ENCODE measurements around the gene TYRP1.

TYRP1 gene

DNA sequence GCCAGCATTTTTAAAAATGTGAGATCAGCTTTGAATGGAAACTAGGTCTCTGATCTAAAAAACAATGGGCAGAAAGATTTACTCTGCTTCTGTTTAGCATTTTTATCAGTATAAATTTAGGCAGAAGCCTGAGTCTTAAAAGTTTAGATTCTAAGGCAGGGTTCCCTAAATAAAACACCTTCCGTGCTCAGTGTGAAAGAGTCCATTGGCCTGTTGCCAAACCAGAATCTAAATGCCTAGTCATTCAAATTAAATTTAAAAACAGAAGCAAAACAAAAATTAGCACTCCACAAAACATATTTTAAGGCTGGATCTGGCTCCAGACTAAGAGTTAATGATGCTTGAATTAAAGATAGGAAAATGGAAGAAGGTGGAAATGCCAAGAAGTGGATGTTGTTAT lies 4.5 kb downstream of the TYRP1 start:
- DNase-seq = no peak

DNA sequence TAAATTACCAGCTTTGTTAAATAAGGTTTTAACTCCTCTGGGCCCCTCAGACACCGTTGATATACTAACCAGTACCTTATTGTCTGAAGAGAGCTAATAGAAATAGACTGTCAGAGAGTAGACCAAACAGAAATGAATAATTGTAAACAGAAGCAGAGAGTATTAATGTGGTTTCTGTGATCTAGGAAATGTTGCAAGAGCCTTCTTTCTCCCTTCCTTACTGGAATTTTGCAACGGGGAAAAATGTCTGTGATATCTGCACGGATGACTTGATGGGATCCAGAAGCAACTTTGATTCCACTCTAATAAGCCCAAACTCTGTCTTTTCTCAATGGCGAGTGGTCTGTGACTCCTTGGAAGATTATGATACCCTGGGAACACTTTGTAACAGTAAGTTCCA lies 5.1 kb downstream of the TYRP1 start:
- no peak for DNase-seq

DNA sequence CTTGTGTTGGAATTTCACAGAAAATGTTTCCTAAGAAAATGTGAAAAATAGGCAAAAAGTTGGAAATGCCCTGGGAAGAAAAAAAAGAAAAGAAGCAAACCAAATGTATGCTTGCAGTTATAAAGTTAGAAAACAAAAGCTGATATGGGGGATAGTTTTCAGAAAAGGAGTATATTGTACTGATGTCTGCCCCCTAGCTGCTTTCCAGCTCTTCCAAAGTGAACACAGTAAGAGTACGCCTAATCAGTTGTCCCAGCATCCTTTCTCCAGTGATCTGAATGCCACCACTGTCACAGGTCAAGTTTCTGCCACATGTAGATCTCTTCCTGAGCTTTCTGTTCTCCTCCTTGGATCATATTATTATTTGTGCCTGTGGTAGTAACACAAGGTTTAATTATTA lies 5.8 kb downstream of the TYRP1 start:
- DNase-seq = no peak

DNA sequence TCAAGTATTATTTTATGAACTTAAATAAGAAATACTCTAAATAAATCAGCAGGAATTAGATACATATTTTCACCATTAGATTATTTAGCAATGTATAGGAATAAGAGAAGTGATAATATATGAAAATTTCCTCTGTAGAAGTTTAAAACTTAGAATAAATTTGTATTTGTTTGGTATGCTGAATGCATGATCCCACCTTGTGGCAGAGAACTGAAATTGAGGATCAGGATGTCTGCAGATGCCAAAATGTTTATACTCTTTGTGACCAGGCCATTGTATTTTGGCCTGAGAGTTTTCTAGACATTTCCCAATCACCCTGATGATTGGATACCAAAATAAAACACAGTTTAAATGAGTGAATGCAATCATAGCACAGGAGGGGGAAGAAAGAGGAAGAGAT lies 6.3 kb downstream of the TYRP1 start:
- DNase-seq = no peak

DNA sequence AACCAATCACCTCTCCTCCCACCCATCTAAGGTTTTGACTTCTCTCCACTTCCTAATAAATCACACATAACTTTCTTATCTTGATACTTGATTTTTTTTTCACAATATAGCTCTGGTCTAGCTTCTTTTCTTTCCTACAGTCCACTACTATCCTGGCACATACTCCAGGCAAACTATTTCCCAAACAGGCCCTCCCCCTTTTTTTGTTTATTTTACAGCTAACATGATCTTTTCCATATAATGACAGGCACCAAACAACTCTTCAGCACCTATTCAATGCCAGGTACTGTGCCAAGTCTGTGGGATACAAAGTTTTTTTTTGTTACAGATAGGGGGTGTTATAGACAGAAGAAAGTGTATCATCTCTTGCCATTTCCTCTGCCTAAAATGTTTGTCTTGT lies 7.9 kb downstream of the TYRP1 start:
- no peak for DNase-seq

DNA sequence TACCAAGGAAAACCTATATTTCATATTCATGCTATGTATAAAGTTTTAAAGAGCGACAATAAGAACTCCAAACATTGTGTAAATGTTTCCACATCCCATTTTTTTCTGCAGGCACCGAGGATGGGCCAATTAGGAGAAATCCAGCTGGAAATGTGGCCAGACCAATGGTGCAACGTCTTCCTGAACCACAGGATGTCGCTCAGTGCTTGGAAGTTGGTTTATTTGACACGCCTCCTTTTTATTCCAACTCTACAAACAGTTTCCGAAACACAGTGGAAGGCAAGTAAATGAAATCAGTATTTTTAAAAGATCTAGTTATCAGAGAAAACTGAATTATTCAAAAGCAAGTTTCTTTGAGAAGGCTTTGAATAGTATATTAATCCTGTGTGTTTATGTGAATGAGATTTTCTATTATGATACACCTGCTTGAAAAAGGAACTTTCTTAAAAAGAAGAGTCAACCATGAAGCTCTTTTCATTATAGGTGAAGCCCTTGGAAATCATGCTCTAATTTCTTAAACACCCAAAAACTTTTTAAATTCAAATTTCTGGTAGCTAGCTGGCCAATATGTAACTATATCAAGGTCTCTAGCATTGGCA lies 9.1 kb downstream of the TYRP1 start:
- peak; percentile 24 for DNase-seq

DNA sequence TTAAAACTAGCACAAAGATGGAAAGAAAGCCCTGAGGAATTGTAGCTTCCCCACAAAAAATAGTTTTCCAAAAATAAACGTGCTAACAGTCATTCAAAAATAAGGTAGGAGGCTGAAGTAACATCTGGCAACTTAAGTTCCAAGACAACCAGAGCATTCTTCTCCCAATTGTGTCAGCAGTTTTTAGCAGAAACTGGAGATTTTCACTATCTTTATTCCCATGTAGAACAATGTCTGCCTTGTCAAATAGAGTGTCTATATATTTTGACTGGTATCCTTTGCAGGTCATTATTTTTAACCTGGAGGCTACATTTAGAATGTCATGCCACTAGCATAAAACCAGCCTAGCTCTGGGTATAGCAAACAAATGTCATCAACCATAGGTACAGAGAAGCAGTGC lies 10.8 kb downstream of the TYRP1 start:
- DNase-seq = no peak

DNA sequence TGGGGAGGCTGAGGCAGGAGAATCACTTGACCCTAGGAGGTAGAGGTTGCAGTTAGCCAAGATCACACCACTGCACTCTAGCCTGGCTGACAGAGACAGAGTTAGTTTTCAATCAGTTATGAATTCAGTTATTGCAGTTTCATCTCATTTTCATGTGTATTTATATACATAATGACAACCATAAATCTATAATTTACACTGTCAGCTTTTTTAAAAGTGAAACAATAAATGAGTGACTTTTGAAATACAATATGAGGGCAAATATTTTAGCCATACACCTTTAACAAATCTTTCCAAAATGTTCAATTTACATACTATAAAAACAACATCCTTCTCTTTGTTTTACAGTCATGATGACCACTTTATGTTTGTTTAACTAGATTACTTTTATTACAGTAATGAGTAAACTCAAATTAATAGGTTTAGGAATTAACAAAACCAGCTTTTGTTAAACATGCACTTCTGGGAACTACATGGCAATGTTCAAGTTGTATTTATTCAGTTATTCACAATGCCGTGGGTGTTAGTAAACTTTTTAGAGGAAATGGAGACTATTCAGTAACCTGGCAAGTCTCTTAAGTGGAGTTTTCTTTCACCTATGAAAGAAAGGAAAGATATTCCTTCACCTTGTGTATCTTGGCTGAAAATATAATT lies 12.7 kb downstream of the TYRP1 start:
- DNase-seq = no peak

DNA sequence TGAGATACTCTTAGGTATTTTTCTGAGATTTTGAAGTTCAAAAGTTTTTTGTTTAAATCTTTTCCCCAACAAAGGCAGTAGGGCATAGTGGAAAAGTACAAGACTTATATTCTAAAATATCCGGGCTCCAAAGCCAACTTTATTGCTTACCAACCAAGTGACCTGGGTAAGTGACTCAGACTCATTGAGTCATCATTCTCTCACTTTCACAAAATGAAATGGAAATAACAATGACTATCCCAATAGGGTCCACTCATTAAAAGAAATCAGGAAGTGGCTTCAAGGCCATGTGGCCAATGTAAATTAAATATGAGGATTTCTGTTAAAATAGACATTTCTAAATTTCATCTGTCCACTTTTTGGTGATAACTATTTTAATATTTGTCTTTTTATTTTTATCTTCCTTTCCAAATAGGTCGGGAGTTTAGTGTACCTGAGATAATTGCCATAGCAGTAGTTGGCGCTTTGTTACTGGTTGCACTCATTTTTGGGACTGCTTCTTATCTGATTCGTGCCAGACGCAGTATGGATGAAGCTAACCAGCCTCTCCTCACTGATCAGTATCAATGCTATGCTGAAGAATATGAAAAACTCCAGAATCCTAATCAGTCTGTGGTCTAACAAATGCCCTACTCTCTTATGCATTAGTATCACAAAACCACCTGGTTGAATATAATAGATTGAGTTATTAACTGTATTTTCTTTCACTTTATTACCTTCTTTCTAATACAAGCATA lies 15.5 kb downstream of the TYRP1 start:
- DNase-seq = no peak

DNA sequence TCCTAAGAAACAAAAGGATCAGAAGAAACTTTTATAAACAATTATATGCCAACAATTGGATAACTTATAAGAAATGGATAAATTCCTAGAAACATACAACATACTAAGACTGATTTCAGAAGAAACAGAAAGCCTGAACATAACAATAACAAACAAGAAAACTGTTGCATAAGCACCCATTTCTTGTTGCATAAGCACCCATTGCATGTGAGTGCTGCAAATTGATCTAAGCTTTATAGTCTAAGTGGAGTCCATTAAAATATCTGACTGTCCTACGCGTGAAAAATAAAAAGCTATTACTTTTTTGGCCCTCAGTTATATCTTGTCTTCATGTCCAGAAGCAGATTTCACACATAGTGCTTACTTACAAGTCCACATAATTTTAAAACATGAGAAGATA lies 19.3 kb downstream of the TYRP1 start:
- no peak for DNase-seq

DNA sequence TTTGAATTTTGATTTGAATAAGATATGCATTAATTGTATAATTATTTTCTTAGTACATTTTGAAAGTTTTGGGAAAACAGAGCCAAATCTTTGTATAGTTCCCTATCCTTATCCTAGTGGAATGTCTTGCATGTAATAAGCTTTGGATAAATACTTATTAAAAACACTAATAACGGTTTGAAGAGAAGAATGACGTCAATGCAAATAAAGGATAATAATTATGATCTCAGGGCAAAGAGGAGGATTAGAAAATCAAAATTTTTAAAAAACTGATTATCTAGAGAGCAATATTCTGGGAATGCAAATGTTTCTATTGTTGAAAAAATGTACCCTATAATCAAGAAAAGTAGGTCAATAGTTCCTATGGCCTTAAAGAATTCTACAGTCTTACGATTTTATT lies 22.1 kb downstream of the TYRP1 start:
- no peak for DNase-seq

DNA sequence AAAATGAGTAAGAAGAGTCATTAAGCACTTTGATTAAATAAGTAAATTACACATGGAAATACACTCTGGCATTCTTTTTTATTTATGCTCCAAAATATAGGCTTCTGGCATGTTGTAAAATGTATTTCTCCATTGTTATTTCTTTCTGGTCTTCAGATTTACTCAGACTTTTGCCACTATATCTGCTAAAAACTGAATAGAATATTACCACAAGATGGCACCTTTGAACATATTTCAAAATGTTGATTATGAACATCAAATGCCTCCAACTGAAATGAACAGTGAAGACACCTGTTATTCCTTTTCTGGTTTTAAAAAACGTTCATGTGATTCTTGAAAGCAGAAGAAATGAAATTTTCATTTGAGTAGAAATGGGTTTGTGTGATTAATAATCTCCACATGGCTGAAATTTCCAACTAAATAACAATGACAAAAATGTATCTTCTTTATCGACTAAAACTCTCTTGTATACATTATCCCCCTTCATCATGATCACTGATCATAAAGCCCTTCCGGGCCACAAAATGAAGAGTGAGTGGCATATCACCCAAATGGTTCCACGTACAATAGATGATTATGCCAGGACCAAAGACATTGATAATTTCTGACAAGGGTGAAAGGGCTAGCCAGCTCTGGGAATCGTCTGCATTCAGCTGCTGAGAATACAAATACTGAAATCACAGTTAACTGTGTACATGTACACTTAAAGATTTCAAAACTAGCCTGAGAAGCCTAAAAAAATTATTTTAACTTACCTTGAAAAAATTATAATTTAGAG lies 23.8 kb downstream of the TYRP1 start:
- DNase-seq = peak; percentile 3

DNA sequence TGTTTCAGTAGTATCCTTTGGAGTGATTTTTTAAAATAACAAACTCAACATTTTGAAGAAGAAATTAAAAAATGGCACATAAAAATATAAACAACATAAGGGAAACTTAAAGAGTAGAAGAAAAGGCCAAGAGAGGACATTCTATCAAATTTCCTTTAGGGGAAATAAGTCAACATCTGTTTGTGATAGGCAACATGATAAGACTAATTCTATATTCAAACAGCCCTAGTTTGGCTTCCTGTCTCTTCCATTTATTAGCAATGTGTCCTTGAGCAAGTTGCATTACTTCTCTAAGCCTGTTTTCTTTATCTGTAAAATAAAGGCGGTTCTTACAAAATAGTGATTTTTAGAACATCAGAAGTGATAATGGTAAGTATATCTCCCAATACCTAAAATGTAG lies 24.7 kb downstream of the TYRP1 start:
- no peak for DNase-seq

DNA sequence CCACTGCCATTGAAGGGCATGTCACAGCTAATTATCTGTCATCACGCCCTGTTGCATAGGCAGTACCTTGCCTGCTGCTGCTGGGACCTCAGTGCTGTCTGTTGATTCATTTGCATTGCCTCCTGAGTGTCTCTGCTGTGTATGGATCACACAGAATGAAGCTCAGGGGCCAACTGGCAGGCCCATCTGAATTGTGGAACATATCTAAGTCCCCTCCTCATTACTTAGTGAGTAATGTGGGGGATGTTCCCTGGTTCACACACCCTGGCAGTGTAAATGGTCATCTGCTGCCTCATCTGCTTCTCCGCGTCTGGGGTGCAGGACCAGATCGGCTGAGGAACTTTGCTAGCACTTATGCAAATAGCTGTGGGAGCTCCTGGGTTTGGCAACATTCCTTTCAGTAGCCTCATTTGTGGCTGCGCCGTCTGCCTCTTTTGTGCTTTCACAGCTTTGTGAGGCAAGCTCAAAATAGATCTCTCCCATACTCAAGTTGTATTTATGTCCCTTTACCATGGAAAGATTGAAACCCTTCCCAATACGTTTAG lies 25.4 kb downstream of the TYRP1 start:
- no peak for DNase-seq

DNA sequence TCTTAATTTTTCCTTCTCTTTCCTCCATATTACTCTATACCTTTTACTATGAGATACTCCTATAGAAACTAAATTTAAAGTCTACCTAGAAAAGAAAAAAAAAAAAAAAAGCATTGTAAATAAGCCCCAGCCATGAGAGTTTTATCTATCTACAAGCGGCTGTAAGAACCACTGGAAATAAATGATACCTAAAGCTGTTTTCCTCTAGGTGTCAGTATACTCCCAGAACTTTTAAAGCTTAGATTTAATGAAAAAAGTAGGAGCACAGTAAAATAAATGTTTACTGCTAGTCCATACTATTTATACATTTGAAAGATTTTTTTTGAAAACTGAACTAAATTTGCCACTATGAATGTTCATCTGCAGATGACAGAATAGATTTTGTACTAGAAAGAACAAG lies 26.2 kb downstream of the TYRP1 start:
- peak; percentile 9 for DNase-seq

DNA sequence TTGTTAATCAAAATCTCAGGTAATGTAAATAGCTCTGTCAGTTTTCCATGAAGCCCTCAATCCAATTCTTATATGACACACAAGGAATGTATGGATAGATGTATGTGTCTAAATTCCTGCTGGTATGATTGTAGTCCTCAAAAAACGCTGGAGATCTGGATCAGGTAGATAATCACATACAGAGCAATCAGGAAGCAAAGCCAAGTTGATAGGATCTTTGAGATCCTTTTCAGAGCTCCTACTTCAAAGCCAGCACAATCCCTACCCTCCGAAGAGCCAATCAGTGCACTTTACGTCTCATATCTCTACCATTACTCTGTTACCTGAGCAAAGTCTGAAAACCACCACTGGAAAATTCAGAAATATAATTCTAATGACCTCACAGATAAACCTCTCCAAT lies 27.4 kb downstream of the TYRP1 start:
- no peak for DNase-seq

DNA sequence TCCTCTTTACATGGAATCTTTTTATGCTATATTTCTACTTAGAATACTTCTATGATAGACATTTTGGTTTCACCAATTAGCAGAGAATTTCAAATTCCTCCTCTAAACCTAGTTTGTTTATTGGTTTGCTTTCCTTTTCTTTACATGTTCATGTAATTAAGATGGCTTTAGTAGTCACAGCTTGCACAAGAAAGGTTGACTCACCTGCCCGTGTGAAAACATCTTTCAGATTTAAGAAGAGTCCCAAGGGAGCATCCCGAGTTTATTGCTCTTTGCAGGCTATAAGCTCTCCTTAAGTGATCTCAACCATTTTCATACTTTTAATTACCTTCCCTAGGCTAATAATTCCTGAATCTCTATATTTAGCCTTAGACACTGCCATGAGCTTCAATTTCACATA lies 28.9 kb downstream of the TYRP1 start:
- no peak for DNase-seq

DNA sequence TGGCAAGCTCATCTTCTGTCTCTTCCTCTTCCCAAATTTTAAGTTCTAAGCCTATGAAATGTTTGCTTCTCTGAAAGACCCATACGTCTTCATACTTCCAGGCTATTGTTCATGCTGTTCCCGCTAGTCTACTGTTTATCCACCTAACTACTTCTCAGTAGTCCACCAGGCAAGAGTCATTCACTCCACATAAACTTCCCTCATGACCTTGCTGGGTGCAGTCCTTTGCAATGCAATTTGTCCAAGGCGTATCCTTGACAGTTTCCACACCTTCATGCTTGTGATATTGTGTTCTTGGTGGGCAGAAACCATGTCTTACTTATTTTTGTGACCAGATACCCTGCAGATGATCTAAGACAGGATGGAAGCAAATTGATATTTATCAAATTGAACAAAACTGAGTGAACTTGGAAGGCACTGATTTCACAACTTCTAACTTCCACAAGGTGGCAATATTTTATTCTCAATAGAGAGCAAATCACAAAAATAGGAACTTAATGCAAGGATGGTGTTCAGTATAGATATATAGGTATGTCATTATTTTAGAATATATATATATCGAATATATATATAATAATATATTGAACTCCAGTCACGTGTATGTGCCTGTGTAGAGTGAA lies 30.3 kb downstream of the TYRP1 start:
- peak; percentile 40 for DNase-seq

DNA sequence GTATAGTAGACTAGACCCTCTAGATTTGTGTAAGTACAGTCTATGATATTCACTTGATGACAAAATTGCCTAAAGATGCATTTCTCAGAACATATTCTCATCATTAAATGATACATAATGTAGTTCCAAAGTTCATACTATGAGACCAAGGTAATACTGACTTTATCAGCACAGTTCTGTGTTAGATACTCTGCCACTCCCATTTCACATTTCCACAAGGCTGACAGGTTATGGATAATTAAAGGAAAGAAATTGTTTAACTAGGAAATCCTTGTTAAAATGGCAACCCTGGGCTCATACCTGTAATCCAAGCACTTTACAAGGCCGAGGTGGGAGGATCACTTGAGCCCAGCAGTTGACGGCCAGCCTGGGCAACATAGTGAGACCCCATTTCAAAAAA lies 33.6 kb downstream of the TYRP1 start:
- no peak for DNase-seq

DNA sequence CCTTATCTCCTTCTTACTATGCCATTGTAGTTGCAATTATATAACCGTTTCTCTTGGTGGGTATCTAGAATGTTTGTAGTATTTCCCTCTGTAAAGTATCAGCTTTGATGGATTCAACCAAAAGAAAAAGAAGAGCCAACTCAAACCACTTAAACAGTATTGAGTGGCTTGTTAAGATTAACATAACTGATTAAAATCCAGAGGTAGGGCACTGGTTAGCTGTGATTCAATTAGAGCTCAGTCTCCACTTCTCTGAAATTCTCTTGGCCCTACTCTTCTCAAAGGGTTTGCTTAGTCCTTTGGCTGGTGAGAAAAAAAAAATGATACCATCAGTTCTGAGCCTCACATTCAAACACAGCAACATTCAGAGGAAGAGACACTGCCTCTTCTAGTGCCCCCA lies 37.0 kb downstream of the TYRP1 start:
- no peak for DNase-seq

DNA sequence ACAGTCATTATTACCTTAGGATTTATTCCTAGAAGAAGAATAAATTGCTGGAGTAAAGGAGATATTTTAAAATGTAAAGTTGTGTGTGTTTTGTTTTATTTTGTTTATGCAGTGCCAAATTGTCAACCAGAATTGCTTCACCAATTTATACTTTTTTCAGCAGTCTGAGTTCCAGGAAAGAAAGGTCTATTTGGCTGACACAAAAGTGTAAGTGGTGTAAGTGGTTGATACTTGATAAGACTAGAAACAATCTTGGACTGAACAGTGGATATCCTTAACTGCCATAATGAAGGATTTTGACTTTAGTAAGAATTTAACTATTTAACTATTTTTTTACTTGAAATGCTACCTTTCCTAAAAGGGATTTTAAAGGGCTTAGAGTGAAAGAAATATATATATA lies 37.7 kb downstream of the TYRP1 start:
- DNase-seq = no peak

DNA sequence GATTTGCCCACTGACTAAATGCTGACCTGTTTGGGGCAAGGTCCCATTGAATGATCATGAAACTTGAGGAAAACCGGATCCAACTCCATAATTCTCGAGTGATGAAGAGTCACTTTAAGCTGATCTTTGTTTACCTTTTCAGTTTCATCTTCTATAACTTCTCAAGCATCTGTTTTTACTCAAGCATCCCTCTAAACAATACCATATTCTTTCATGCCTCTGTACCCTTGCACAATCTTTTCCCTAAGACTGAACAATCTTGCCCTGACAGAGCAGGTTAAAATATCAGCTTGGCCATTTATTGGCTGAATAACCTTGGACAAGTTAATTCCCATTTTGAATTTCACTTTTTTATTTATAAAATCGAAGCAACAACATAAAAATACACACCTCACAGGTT lies 39.8 kb downstream of the TYRP1 start:
- DNase-seq = no peak

DNA sequence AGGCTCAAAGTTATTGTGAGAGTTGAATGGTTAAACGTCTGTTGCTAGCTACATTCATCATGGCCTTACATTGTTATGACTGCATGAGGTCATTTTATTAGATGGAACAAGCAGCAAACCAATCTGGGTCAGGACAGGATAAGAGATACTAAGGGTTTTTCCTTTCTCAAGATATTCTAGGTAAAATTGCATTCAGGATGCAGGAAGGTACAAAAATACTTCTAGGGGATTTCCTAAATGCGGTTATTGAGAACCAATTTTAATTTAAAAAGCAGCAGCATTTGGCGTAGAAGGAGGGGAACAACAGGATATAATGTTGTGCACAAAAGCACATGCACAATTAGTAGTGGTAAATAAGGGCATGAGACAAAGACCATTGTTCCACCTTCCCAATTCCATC lies 42.5 kb downstream of the TYRP1 start:
- DNase-seq = no peak
